BLaER1 treated with 17β-estradiol and CSF1 and Interleukin-3, amounts not matched to agents 10 nM and 100 nM (cell line): Measurements from ENCODE around the gene KIAA0040.
A peak's percentile ranks its signal among the peaks of the same experiment; 100 is the strongest.

Experiments
- H3K27ac ChIP-seq, 11 experiments: shearing (Covaris generic); formaldehyde crosslinking; 2 replicates each; pipeline ENCODE4 v1.8.1; 2022
- H3K27me3 ChIP-seq, 11 experiments: shearing (Covaris generic); formaldehyde crosslinking; 2 replicates each; pipeline ENCODE4 v1.8.1; 2022
- H3K36me3 ChIP-seq, 11 experiments: shearing (Covaris generic); formaldehyde crosslinking; 2 replicates each; pipeline ENCODE4 v1.8.1; 2022
- H3K4me1 ChIP-seq, 10 experiments: shearing (Covaris generic); formaldehyde crosslinking; 2 replicates each; pipeline ENCODE4 v1.8.1; 2022
- H3K4me2 ChIP-seq, 11 experiments: shearing (Covaris generic); formaldehyde crosslinking; 2 replicates each; pipeline ENCODE4 v1.8.1; 2022
- H3K4me3 ChIP-seq, 10 experiments: shearing (Covaris generic); formaldehyde crosslinking; 2 replicates each; pipeline ENCODE4 v1.8.1; 2022
- H3K9ac ChIP-seq, 11 experiments: shearing (Covaris generic); formaldehyde crosslinking; 2 replicates each; pipeline ENCODE4 v1.8.1; 2022
- H3K9me3 ChIP-seq, 11 experiments: shearing (Covaris generic); formaldehyde crosslinking; replicated peaks in 1 of 11; 2 replicates each; pipeline ENCODE4 v1.8.1; 2022
- H4K20me1 ChIP-seq, 11 experiments: shearing (Covaris generic); formaldehyde crosslinking; 2 replicates each; pipeline ENCODE4 v1.8.1; 2022
- Cebpa-rat ChIP-seq, 11 experiments: shearing (Covaris generic); IDR thresholded peaks; 2 replicates each; pipeline ENCODE4 v1.8.1; 2022

The KIAA0040 gene

GRCh38 chr1:175169286-175170018 lies 23.1 kb downstream of the KIAA0040 start:
- TF ChIP-seq Cebpa-rat (IDR thresholded peaks at IDR 0.05), result no peak
- H3K4me2 ChIP-seq, result peak overlapping the region in 1 of 11 experiments; percentile 0; a peak in 1 of 22 replicates
- H3K9ac ChIP-seq, result no peak overlapping the region
- peaks cover 0 to 5% (median 0%) of the 10 kb centered on the region in 11 experiments; a peak in 2 of 22 replicates for H4K20me1 ChIP-seq
- H3K27me3 ChIP-seq, result no peaks in the 10 kb centered on the region
- H3K4me3 ChIP-seq, result no peak overlapping the region
- peaks cover 29 to 86% (median 54%) of the 10 kb centered on the region in 11 experiments for H3K36me3 ChIP-seq
- H3K9me3 ChIP-seq, result no peaks in the 10 kb centered on the region
- H3K27ac ChIP-seq, result no peak overlapping the region
- H3K4me1 ChIP-seq, result peaks cover 0 to 12% (median 0%) of the 10 kb centered on the region in 10 experiments; a peak in 2 of 20 replicates

DNA sequence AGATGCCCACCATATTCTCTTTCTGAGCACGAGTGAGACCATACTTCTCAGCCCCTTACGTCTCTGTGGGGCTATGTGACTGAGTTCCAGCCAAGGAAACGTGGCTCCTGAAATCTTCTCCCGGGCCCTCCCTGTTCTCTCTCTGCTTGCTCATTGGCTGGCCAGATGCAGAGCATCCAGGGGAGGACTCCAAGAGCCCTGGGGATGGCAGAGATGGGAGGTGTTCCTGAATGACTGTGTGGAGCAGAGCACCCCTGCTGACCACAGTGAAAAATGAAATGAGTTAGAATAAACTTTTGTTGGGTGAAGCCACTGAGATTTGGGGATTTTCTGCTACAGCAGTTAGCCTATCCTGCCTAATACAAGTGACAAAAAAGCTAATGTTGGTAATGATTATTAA lies 23.8 kb downstream of the KIAA0040 start:
- no peak overlapping the region for H3K4me2 ChIP-seq
- H3K27ac ChIP-seq, result no peak overlapping the region
- no peak for TF ChIP-seq Cebpa-rat (IDR thresholded peaks at IDR 0.05)
- no peak overlapping the region for H3K4me3 ChIP-seq
- peaks cover 0 to 12% (median 0%) of the 10 kb centered on the region in 10 experiments; a peak in 2 of 20 replicates for H3K4me1 ChIP-seq
- H3K27me3 ChIP-seq, result no peaks in the 10 kb centered on the region
- peaks cover 0 to 5% (median 0%) of the 10 kb centered on the region in 11 experiments; a peak in 2 of 22 replicates for H4K20me1 ChIP-seq
- H3K9me3 ChIP-seq, result no peaks in the 10 kb centered on the region
- H3K9ac ChIP-seq, result no peak overlapping the region
- H3K36me3 ChIP-seq, result peaks cover 31 to 87% (median 58%) of the 10 kb centered on the region in 11 experiments

DNA sequence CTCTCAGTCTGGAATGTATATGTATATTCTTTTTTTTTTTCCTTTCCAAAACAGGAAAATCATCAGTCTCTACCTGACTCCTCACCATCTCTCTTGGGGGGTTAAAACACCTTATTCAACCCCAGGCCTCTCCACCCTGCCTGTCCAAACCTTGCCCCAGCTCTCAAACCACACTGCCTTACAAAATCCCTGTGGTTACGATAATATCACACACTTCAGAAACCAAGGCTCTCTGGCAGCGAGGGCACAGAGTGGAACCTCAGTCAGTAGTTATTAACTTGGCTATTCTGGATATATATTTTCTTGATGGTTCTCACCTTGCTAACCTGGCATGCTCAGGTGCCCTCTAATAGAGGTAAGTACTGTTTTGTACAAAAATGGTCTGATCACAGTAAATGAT lies 24.7 kb downstream of the KIAA0040 start:
- no peak for TF ChIP-seq Cebpa-rat (IDR thresholded peaks at IDR 0.05)
- H3K36me3 ChIP-seq, result peaks cover 36 to 90% (median 67%) of the 10 kb centered on the region in 11 experiments
- H3K4me2 ChIP-seq, result no peak overlapping the region

GRCh38 chr1:175166746-175167145 lies 25.8 kb downstream of the KIAA0040 start:
- no peak for TF ChIP-seq Cebpa-rat (IDR thresholded peaks at IDR 0.05)
- Histone ChIP-seq H3K4me3 (no peak overlapping the region), H3K27me3 (no peaks in the 10 kb centered on the region), H3K27ac (no peak overlapping the region), H3K9ac (no peak overlapping the region), H3K9me3 (no peaks in the 10 kb centered on the region), H4K20me1 (peaks cover 0 to 5% (median 0%) of the 10 kb centered on the region in 11 experiments; a peak in 2 of 22 replicates), H3K36me3 (peaks cover 41 to 87% (median 71%) of the 10 kb centered on the region in 11 experiments), H3K4me1 (peaks cover 0 to 12% (median 0%) of the 10 kb centered on the region in 10 experiments; a peak in 2 of 20 replicates), H3K4me2 (no peak overlapping the region)

More for the DNA sequence above, 24.7 kb downstream of the KIAA0040 start:
- Histone ChIP-seq H3K4me3 (no peak overlapping the region), H3K27me3 (no peaks in the 10 kb centered on the region), H3K9ac (no peak overlapping the region), H3K9me3 (no peaks in the 10 kb centered on the region), H3K27ac (no peak overlapping the region), H4K20me1 (peaks cover 0 to 5% (median 0%) of the 10 kb centered on the region in 11 experiments; a peak in 2 of 22 replicates), H3K4me1 (peaks cover 0 to 12% (median 0%) of the 10 kb centered on the region in 10 experiments; a peak in 2 of 20 replicates)

DNA sequence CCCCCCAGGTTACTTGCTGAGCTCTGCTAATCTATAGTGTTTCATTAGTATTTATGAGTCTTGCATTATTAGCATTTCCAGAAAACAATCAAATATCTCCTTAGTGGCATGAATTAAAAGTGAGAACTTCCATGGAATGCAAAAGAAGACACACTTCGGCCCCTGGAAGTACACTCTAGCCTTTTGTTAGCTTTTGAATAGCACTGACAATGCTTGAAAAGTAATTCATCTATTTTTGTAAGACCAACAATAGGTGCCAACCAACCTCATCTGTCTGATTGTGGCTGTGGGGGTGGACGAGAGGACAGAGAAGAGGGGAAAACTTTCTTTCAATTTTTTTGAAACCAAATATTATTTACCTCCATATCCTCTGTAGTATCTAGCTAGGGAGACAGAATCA lies 27.8 kb downstream of the KIAA0040 start:
- no peak for TF ChIP-seq Cebpa-rat (IDR thresholded peaks at IDR 0.05)
- H4K20me1 ChIP-seq, result peaks cover 0 to 5% (median 0%) of the 10 kb centered on the region in 11 experiments; a peak in 2 of 22 replicates
- H3K27me3 ChIP-seq, result no peaks in the 10 kb centered on the region
- H3K27ac ChIP-seq, result no peak overlapping the region
- no peak overlapping the region for H3K9ac ChIP-seq
- peaks cover 57 to 89% (median 78%) of the 10 kb centered on the region in 11 experiments for H3K36me3 ChIP-seq
- no peaks in the 10 kb centered on the region for H3K9me3 ChIP-seq
- H3K4me2 ChIP-seq, result no peak overlapping the region
- H3K4me1 ChIP-seq, result peaks cover 0 to 9% (median 0%) of the 10 kb centered on the region in 10 experiments; a peak in 2 of 20 replicates
- H3K4me3 ChIP-seq, result no peak overlapping the region

DNA sequence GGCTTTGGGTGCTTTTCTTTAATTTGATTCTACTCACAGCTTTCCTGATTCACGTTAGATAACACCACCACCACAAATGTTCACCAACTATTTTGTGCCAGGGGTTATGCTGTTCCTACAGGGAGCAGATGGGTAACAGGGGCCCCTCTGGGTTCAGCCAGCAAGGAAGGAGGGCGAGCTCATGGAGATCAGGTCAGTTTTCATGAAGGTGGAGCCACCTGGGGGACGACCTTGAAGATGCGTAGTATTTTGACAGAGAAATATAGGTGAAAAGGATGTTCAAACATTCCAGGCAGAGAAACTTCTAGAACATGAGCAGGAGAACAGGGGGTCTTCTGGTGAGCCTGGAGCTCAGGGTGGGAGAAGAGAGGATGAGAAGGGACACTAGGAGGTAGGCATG lies 28.9 kb downstream of the KIAA0040 start:
- Histone ChIP-seq H3K4me1 (no peaks in the 10 kb centered on the region), H3K4me2 (no peak overlapping the region), H3K4me3 (no peak overlapping the region), H3K9me3 (no peaks in the 10 kb centered on the region), H3K9ac (no peak overlapping the region), H3K27me3 (no peaks in the 10 kb centered on the region), H3K36me3 (peaks cover 59 to 93% (median 83%) of the 10 kb centered on the region in 11 experiments), H3K27ac (no peak overlapping the region), H4K20me1 (peaks cover 0 to 5% (median 0%) of the 10 kb centered on the region in 11 experiments; a peak in 2 of 22 replicates)
- no peak for TF ChIP-seq Cebpa-rat (IDR thresholded peaks at IDR 0.05)

- Histone ChIP-seq H3K9ac (no peak overlapping the region), H3K27ac (no peak overlapping the region), H4K20me1 (peaks cover 0 to 5% (median 0%) of the 10 kb centered on the region in 11 experiments; a peak in 2 of 22 replicates), H3K36me3 (peaks cover 59 to 93% (median 83%) of the 10 kb centered on the region in 11 experiments), H3K4me3 (no peak overlapping the region), H3K9me3 (no peaks in the 10 kb centered on the region), H3K4me1 (no peaks in the 10 kb centered on the region), H3K27me3 (no peaks in the 10 kb centered on the region), H3K4me2 (no peak overlapping the region)
- no peak for TF ChIP-seq Cebpa-rat (IDR thresholded peaks at IDR 0.05)
Measured at GRCh38 chr1:175162955-175163354, 29.6 kb downstream of the KIAA0040 start.

GRCh38 chr1:175158170-175158591 lies 34.4 kb downstream of the KIAA0040 start:
- no peak overlapping the region for H3K9ac ChIP-seq
- TF ChIP-seq Cebpa-rat (IDR thresholded peaks at IDR 0.05), result no peak
- H4K20me1 ChIP-seq, result no peaks in the 10 kb centered on the region
- H3K27me3 ChIP-seq, result no peaks in the 10 kb centered on the region
- no peak overlapping the region for H3K4me3 ChIP-seq
- no peaks in the 10 kb centered on the region for H3K9me3 ChIP-seq
- H3K4me2 ChIP-seq, result no peak overlapping the region
- no peak overlapping the region for H3K27ac ChIP-seq
- peaks cover 27 to 49% (median 43%) of the 10 kb centered on the region in 11 experiments for H3K36me3 ChIP-seq
- H3K4me1 ChIP-seq, result peaks cover 0 to 18% (median 5%) of the 10 kb centered on the region in 10 experiments; a peak in 8 of 20 replicates

DNA sequence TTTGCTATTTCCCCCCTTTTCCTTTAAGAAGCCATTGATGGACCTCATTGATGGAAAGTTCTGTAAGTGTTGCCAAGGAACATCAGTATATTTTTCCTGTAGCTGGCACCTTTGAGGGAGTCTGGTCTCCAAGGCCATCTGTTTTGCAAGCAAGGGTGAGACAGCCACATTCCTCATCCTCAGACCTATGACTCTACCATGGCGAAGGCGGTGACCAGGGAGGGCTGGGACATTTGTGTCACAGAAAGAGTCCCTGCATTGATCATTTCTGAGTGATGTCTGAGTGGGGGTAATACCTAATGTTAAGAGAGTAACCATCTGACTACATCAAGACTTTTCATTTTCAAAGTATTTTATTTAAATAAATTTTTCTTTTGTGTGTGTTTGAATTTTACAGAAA lies 35.4 kb downstream of the KIAA0040 start:
- H3K27me3 ChIP-seq, result no peaks in the 10 kb centered on the region
- H3K36me3 ChIP-seq, result peaks cover 19 to 40% (median 35%) of the 10 kb centered on the region in 11 experiments
- peaks cover 0 to 18% (median 5%) of the 10 kb centered on the region in 10 experiments; a peak in 8 of 20 replicates for H3K4me1 ChIP-seq
- no peak for TF ChIP-seq Cebpa-rat (IDR thresholded peaks at IDR 0.05)
- H3K4me3 ChIP-seq, result no peak overlapping the region
- H3K9me3 ChIP-seq, result no peaks in the 10 kb centered on the region
- H3K4me2 ChIP-seq, result no peak overlapping the region
- H4K20me1 ChIP-seq, result no peaks in the 10 kb centered on the region
- no peak overlapping the region for H3K27ac ChIP-seq
- no peak overlapping the region for H3K9ac ChIP-seq
